AG04449 (cell line): ENCODE results near the gene SEL1L2.

Source experiments
- CTCF ChIA-PET: fragments of 350-600 bp; formaldehyde crosslinking; extraction: SDS; loops from one replicate; lab custom pipeline; 2021; ENCODE audit warnings: antibody characterized with exemption; lab: Yijun Ruan, JAX
- POLR2A ChIA-PET: fragments of 400-600, 350-600 bp; formaldehyde crosslinking; extraction: SDS; loops from one replicate; lab custom pipeline; 2020; ENCODE audit warnings: antibody characterized with exemption, inconsistent platforms; lab: Yijun Ruan, JAX
- DNase-seq: peaks from one replicate; pipeline ENCODE4 v3.0.0-alpha.2; 2010; ENCODE audit warnings: low read depth, low spot score
- H3K4me3 ChIP-seq: 2 replicates; pipeline ENCODE4 v1.5.1; 2011; ENCODE audit warnings: low read depth, mild to moderate bottlenecking, control low read depth, low read length
- TF ChIP-seq, protein P1 (sequence below): IDR thresholded peaks from one replicate; pipeline ENCODE4 v1.5.1; 2011; ENCODE audit warnings: mild to moderate bottlenecking, moderate library complexity, low read length, control low read depth, inconsistent platforms; ENCODE audit not compliant: insufficient read depth; ENCODE audit errors: missing control alignments

SEL1L2 gene

DNA sequence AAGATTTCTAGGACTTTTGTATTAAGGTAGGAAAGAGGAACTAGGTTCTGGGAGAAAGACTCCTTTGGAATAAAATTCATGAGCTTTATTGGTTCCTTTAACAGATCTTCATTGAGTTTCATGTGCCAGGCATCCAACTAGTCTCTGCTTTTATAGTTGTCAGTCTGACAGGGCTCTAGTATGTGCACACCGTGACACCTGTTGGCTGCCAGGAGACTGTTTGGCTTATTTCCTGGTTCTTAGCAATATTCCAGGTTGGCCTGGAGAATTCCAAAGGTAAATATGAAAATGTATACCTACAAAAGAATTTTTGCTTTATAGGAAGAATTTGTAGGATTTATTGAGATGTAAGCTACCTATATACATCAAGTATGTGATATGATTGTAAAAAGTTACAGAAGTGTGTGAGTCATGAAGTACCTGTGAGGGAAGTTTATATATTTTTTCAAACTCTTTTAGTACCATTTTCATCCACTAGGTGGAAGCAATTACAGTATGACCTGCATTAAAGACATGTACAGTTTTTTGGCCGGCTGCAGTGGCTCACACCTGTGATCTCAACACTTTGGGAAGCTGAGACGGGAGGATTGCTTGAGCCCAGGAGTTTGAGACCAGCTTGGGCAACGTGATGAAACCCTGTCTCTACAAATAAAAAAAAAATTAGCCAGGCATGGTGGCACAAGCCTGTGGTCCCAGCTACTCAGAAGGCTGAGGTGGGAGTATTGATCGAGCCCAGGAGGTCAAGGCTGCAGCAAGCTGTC lies 170.3 kb downstream of the SEL1L2 start:
- POLR2A ChIA-PET = no interaction called here
- CTCF ChIA-PET = interaction anchor here (0.6 to 7.1 kb wide), 34 partner anchors 10 to 302 kb away, joined by 3 to 127 read pairs (median 4); no protein-coding TSS in a partner anchor
- no peak overlapping the region for H3K4me3 ChIP-seq
- no peak for DNase-seq
- TF ChIP-seq, protein P1, sequence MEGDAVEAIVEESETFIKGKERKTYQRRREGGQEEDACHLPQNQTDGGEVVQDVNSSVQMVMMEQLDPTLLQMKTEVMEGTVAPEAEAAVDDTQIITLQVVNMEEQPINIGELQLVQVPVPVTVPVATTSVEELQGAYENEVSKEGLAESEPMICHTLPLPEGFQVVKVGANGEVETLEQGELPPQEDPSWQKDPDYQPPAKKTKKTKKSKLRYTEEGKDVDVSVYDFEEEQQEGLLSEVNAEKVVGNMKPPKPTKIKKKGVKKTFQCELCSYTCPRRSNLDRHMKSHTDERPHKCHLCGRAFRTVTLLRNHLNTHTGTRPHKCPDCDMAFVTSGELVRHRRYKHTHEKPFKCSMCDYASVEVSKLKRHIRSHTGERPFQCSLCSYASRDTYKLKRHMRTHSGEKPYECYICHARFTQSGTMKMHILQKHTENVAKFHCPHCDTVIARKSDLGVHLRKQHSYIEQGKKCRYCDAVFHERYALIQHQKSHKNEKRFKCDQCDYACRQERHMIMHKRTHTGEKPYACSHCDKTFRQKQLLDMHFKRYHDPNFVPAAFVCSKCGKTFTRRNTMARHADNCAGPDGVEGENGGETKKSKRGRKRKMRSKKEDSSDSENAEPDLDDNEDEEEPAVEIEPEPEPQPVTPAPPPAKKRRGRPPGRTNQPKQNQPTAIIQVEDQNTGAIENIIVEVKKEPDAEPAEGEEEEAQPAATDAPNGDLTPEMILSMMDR = peak; percentile 22

DNA sequence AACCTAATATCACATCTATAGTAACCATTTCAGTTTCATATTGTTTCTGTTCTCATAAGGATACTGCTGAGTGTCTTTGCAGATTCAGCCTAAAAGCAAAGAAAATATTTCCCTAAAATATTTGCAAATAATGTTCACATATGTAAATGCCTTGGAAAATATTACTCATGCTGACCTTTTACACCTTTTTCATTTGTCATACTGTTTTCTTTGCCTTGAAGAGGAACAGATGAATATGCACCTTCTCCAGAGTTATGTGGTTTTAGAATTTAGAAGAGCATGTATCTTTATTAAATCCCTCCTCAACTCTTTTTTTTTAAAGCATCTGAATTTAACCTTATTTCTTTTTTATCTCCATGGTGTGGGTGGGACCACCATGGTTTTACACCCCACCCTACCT lies 173.1 kb downstream of the SEL1L2 start:
- no peak for DNase-seq
- TF ChIP-seq, protein P1 = no peak
- ChIA-PET POLR2A (interaction anchor here (0.6 kb wide), 1 partner anchor 21 kb away, joined by 3 read pairs; no protein-coding TSS in a partner anchor), CTCF (interaction anchor here (1.3 to 7.1 kb wide), 4 partner anchors 11 to 237 kb away, joined by 4 to 127 read pairs (median 58); no protein-coding TSS in a partner anchor)
- no peak overlapping the region for H3K4me3 ChIP-seq

DNA sequence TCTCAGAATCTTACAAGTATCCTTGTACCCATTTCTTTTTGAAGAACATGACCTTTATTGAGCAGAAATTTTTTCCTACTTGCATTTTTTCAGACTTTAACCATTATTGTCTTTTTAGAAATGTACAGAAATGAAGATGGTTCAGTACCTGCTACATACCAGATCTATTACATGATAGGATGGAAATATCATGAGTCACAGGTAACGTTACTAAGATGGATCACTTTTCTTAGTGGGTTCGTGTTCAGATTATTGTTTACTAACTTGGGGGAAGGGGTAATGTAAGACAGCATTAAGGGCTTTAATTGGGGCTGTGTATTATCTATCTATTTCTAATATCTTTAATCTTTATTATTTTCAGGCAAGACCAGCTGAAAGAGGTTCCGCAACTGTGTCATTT lies 173.7 kb downstream of the SEL1L2 start:
- TF ChIP-seq, protein P1 = no peak
- ChIA-PET CTCF (interaction anchor here (1.6 to 7.1 kb wide), 4 partner anchors 10 to 238 kb away, joined by 3 to 127 read pairs (median 46); no protein-coding TSS in a partner anchor), POLR2A (interaction anchor here (0.6 kb wide), 1 partner anchor 22 kb away, joined by 3 read pairs; no protein-coding TSS in a partner anchor)
- no peak for DNase-seq
- H3K4me3 ChIP-seq = no peak overlapping the region

DNA sequence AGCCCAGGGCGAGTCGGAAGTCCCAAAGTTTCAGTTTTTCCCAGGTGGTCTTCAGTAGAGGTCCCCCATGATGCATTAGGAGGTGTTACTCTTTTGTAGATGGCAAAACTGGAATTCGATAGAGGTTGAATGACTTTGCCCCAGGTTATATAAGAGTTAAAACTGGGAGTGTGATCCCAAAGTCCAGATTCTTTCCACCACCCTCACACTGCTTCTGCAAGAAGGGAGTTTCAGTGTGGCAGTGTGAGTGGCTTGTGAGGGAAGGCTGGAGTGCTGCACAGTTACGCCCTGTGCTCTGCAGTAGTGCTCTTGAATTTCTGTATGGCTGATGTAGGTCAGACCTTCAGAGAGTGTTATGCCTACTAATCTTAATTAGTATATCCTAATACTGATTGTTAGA lies 175.7 kb downstream of the SEL1L2 start:
- TF ChIP-seq, protein P1 = no peak
- ChIA-PET POLR2A (no interaction called here), CTCF (no interaction called here)
- no peak overlapping the region for H3K4me3 ChIP-seq
- no peak for DNase-seq

DNA sequence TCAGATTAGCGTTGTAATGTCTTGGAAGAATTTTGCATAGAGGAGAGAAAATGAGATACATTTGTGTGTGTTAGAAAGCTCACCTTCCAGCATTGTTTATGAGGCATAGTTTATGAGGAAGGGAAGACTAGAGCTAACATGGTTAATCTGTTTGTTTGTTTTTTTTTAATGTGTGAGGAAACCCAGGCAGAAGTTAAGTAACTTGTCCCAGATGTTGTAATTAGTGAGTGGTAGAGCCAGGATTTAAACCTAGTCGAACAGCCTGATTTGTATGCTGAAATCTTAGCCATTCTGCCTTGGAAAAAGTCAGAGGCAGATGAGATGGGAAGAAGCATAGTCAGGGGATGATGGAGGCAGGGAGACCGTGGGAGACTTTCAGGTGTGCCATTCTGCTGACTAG lies 176.5 kb downstream of the SEL1L2 start:
- no peak for DNase-seq
- POLR2A ChIA-PET = no interaction called here
- no peak overlapping the region for H3K4me3 ChIP-seq
- CTCF ChIA-PET = interaction anchor here (1.1 to 3.2 kb wide), 2 partner anchors 9 to 240 kb away, joined by 3 to 12 read pairs; no protein-coding TSS in a partner anchor
- TF ChIP-seq, protein P1 = no peak

DNA sequence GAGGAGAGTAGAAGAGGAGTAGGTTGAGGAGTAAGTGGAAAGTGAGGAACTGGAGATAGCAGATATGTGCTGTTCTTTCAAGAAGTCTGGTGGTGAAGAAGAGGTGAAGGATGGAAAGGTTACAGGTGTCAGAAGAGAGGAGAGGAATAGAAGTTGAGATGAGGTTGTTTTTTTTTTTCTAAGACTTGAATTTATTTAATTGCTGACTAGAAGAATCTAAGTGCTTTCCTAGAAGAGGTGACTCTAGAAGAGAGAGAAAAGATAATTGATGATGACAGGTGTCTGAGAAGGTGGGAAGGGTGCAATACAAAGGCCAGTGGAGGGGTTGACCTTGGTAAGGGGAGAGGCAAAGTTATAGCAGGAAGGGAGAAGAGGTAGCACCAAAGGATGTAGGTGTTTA lies 180.0 kb downstream of the SEL1L2 start:
- CTCF ChIA-PET = interaction anchor here (10.9 kb wide), 1 partner anchor 8 kb away, joined by 88 read pairs; no protein-coding TSS in a partner anchor
- POLR2A ChIA-PET = no interaction called here

More for the DNA sequence above, 180.0 kb downstream of the SEL1L2 start:
- no peak for DNase-seq
- no peak overlapping the region for H3K4me3 ChIP-seq
- TF ChIP-seq, protein P1 = no peak
